HG03469 (cell line): ENCODE measurements around the gene IFNA14.
"Not testable (repeated sequence)": the region's sequence is repeated elsewhere in the genome, so short reads cannot be mapped to it uniquely, and the experiment has no call there.

Source experiments
- ATAC-seq: cut with Tn5 transposase; IDR thresholded peaks from one replicate; pipeline ENCODE4 v1.9.1; 2021; ENCODE audit warnings: mild to moderate bottlenecking, moderate library complexity, moderate number of reproducible peaks; ENCODE audit not compliant: unreplicated experiment

IFNA14 gene

GRCh38 chr9:21217211-21217610 is 22.6 kb downstream of the IFNA14 start, which contains the start of gene IFNA16:
TSS of gene IFNA16 (minus strand) at chr9:21217311. CDS start at chr9:21217305, 6 bp downstream.
- not testable (repeated sequence) for ATAC-seq

DNA sequence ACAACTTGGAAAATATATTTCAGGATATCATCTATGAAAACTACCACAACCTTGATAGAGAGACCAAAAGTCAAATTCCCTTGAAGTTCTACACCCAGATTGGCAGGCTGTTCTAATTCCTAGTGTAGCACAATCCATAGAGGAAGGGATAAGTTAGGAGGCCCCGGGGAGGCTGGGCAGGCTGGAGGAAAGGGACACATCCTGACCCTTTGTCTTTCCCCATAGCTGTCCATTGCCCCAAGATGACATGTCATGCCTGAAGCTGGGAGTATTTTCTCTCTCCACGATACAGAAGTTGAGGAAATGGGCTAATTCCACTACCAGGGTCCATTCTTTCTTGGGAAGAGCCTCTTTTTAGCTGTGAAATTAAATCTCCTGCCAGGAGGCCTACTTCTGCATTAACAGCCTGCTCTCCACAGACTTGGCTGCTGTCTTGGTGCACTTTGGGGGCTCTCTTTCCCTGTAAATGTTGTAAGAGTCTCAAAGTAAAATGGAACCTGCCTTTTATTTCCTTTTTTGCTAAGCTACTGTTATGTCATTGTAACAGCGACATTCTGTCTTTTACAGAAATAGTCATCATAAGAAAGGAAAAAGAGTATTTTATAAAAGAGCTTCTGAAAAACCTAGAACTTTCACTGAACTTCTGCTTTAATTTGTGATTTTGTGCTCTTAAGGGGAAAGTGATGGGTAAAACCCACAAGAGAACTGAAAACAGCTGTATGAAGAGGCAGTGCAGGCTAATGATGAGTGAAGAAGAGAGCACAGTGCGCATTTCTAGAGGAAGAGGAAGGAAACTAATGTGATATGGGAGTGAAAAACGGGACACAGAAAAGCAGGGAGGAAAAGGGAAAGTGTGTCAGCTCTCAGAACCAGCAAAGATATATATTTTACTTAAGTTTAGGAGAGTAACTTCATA is 26.1 kb downstream of the IFNA14 start:
- peak; percentile 74 for ATAC-seq

DNA sequence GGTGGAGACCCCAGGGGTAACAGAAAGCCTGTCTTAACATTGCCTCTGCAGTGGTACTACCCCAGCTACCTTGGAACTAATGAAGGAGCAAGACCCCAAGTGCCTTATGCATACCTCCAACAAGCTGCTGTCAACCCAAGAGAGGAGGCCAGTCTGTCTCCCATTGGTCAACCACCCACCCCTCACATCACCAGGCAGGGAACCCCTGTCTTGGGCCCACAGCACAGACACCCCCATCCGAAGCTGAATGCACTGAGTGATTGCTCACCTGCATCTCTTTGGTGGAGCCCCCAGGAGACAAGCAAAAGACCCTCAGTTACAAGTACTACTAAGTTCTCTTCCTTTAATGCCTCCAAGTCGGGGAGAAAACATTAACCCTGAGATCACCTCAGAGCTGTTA is 27.6 kb downstream of the IFNA14 start:
- not testable (repeated sequence) for ATAC-seq

GRCh38 chr9:21210782-21211181 is 29.0 kb downstream of the IFNA14 start:
- ATAC-seq = not testable (repeated sequence)

GRCh38 chr9:21210311-21210710 is 29.5 kb downstream of the IFNA14 start:
- ATAC-seq = no peak

GRCh38 chr9:21207043-21207442 is 32.8 kb downstream of the IFNA14 start, which contains the start of gene IFNA10:
TSS of gene IFNA10 (minus strand) at chr9:21207143. CDS start at chr9:21207097, 46 bp downstream.
- not testable (repeated sequence) for ATAC-seq

GRCh38 chr9:21205204-21205603 is 34.6 kb downstream of the IFNA14 start:
- ATAC-seq = no peak

GRCh38 chr9:21202105-21202504 is 37.7 kb downstream of the IFNA14 start, which contains the start of gene IFNA7:
TSS of gene IFNA7 (minus strand) at chr9:21202205. CDS start at chr9:21202165, 40 bp downstream.
- not testable (repeated sequence) for ATAC-seq

DNA sequence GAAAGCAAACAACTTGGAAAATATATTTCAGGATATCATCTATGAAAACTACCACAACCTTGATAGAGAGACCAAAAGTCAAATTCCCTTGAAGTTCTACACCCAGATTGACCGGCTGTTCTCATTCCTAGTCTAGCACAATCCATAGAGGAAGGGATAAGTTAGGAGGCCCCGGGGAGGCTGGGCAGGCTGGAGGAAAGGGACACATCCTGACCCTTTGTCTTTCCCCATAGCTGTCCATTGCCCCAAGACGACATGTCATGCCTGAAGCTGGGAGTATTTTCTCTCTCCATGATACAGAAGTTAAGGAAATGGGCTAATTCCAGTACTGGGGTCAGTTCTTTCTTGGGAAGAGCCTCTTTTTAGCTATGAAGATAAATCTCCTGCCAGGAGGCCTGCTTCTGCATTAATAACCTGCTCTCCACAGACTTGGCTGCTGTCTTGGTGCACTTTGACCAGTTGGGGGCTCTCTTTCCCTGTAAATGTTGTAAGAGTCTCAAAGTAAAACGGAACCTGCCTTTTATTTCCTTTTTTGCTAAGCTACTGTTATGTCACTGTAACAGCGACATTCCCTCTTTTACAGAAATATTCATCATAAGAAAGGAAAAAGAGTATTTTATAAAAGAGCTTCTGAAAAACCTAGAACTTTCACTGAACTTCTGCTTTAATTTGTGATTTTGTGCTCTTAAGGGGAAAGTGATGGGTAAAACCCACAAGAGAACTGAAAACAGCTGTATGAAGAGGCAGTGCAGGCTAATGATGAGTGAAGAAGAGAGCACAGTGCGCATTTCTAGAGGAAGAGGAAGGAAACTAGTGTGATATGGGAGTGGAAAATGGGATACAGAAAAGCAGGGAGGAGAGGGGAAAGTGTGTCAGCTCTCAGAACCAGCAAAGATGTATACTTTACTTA is 44.7 kb downstream of the IFNA14 start:
- ATAC-seq = peak; percentile 90
